Small intestine (tissue), 7 donors: Measurements from ENCODE around the gene CASP9. TPM values are rescaled to one million over a fixed set of nuclear protein-coding genes. Genes with fewer than 3 reads are reported as not detected.

Source experiments
- DNase-seq, 2 donors: peaks; one replicate each; pipeline versions ENCODE4 v3.0.0 to v3.0.0-alpha.2; 2013
- FAIRE-seq: peaks from 2 replicates; lab custom pipeline; 2012; peaks lifted over from hg19 to GRCh38; lab: Jason Lieb, UNC
- H3K27ac ChIP-seq, 3 donors: one replicate each; pipeline ENCODE4 v1.5.1; 2013; ENCODE audit warnings: low read length in 2 of 3, mild to moderate bottlenecking in 2 of 3, control low read depth in 1 of 3, inconsistent platforms in 1 of 3, low read depth in 1 of 3, moderate library complexity in 1 of 3
- H3K27me3 ChIP-seq, 3 donors: one replicate each; pipeline ENCODE4 v1.6.1; 2013; ENCODE audit warnings: low read length in 3 of 3, inconsistent platforms in 1 of 3; ENCODE audit not compliant: control insufficient read depth in 3 of 3, insufficient read depth in 3 of 3
- H3K36me3 ChIP-seq, 3 donors: one replicate each; pipeline ENCODE4 v1.6.1; 2013; ENCODE audit warnings: low read length in 3 of 3, inconsistent platforms in 1 of 3, low read depth in 1 of 3, mild to moderate bottlenecking in 1 of 3, moderate library complexity in 1 of 3; ENCODE audit not compliant: control insufficient read depth in 3 of 3, insufficient read depth in 2 of 3
- H3K4me1 ChIP-seq, 3 donors: one replicate each; pipeline ENCODE4 v1.6.1; 2013; ENCODE audit warnings: low read length in 2 of 3, inconsistent platforms in 1 of 3, low read depth in 1 of 3, mild to moderate bottlenecking in 1 of 3, moderate library complexity in 1 of 3; ENCODE audit not compliant: control insufficient read depth in 3 of 3, insufficient read depth in 2 of 3
- H3K4me3 ChIP-seq, 3 donors: one replicate each; pipeline ENCODE4 v1.5.1; 2013; ENCODE audit warnings: low read length in 3 of 3, control low read depth in 1 of 3, inconsistent platforms in 1 of 3, low read depth in 1 of 3, mild to moderate bottlenecking in 1 of 3, moderate library complexity in 1 of 3
- H3K9me3 ChIP-seq, 2 donors: one replicate each; pipeline ENCODE4 v1.6.1; 2013; ENCODE audit warnings: low read depth in 1 of 2, low read length in 1 of 2; ENCODE audit not compliant: control insufficient read depth in 2 of 2, insufficient read depth in 1 of 2
- WGBS, 3 donors: extraction: QIAGEN DNeasy Blood & Tissue Kit; methylation state at CpG; one replicate each; pipeline ENCODE4 v1.1.7; 2013; 5-methylcytosine and 5-hydroxymethylcytosine counted together
- polyA plus RNA-seq, 4 donors: library from polyadenylated mRNA; stranded (reverse) in 3 of 4; unstranded in 1 of 4; fragments of 200-250 nt in 3 of 4; fragments of 120-200 nt in 1 of 4; gene quantifications; one replicate each; pipeline versions ENCODE4 v1.2.1 to v1.2.3, GENCODE V29; 2013
- donor health status: healthy with polysubstance abuse.
- donor health status: control.
- donor health status: control.
- donor health status: Bipolar disorder and iron deficiency.
- donor health status: healthy.

CASP9 gene
- polyA plus RNA-seq, 4 donors, result 13.8 to 23.7 (median 16.1) TPM

- H3K4me3 ChIP-seq, result no peak overlapping the region
- no peak for DNase-seq
- peaks cover 0 to 9% of the 10 kb centered on the region in 2 donors for H3K9me3 ChIP-seq
- FAIRE-seq, result no peak
- no peaks in the 10 kb centered on the region for H3K27me3 ChIP-seq
- 16 to 60% (median 38%) methylated on average over 4 of the region's 4 CpGs for WGBS, 3 donors
- H3K4me1 ChIP-seq, result no peaks in the 10 kb centered on the region
- no peaks in the 10 kb centered on the region for H3K36me3 ChIP-seq
- H3K27ac ChIP-seq, result no peak overlapping the region
Measured at GRCh38 chr1:15446212-15446611, 77.8 kb downstream of the CASP9 start.

DNA sequence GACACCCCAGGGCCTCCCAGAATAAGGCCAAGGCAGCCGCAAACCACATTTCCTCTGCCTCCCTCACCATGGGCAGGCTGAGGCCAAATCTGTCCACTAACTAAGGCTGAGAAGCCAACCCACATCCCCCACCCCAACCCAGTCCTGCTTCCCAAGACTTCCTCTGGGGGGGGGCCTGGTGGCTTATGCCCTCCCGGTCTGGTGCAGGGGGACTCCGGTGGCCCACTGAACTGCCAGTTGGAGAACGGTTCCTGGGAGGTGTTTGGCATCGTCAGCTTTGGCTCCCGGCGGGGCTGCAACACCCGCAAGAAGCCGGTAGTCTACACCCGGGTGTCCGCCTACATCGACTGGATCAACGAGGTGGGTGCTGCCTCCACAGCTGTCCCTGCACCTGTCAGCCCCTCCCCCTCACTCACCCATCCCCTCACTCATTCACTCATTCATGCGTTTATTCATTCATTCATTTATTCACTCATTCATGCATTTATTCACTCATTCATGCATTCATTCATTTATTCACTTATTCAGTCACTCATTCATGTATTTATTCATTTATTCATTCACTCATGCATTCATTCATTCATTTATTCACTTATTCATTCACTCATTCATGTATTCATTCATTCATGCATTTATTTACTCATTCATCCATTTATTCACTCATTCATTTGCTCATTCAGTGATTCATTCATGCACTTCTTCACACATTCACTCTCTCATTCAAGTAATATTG, 78.5 kb downstream of the CASP9 start:
- Histone ChIP-seq H3K27me3 (no peaks in the 10 kb centered on the region), H3K4me1 (no peaks in the 10 kb centered on the region), H3K4me3 (no peak overlapping the region), H3K36me3 (no peaks in the 10 kb centered on the region), H3K27ac (no peak overlapping the region), H3K9me3 (peaks cover 0 to 3% of the 10 kb centered on the region in 2 donors)
- 63 to 80% (median 75%) methylated on average over 6 to 14 of the region's 14 CpGs for WGBS, 3 donors
- FAIRE-seq, result no peak
- DNase-seq, result no peak

GRCh38 chr1:15444468-15445389, 79.3 kb downstream of the CASP9 start:
- FAIRE-seq, result no peak
- no peaks in the 10 kb centered on the region for H3K27me3 ChIP-seq
- no peak overlapping the region for H3K27ac ChIP-seq
- H3K4me3 ChIP-seq, result no peak overlapping the region
- H3K4me1 ChIP-seq, result no peaks in the 10 kb centered on the region
- WGBS, 3 donors, result 78 to 82% (median 80%) methylated on average over 17 of the region's 17 CpGs
- no peaks in the 10 kb centered on the region for H3K9me3 ChIP-seq
- no peak for DNase-seq
- H3K36me3 ChIP-seq, result no peaks in the 10 kb centered on the region

DNA sequence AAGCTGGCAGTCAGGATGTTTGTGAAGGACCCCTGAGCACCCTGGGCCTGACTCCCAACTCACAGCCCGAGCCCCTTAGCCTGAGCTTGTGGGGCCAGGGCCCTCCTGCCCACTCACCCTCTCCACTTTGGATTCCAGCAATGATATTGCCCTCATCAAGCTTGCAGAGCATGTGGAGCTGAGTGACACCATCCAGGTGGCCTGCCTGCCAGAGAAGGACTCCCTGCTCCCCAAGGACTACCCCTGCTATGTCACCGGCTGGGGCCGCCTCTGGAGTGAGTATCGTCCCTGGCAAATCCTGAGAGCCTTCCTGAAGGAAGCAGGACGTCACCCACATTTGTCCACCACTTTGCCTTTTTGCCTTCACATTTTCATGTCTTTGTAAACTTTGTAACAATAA, 80.7 kb downstream of the CASP9 start:
- Histone ChIP-seq H3K4me3 (no peak overlapping the region), H3K9me3 (no peaks in the 10 kb centered on the region), H3K27ac (no peak overlapping the region), H3K36me3 (no peaks in the 10 kb centered on the region), H3K4me1 (no peaks in the 10 kb centered on the region), H3K27me3 (no peaks in the 10 kb centered on the region)
- DNase-seq (no peak), FAIRE-seq (no peak)
- WGBS, 3 donors, result 63 to 88% (median 77%) methylated on average over 5 of the region's 5 CpGs

DNA sequence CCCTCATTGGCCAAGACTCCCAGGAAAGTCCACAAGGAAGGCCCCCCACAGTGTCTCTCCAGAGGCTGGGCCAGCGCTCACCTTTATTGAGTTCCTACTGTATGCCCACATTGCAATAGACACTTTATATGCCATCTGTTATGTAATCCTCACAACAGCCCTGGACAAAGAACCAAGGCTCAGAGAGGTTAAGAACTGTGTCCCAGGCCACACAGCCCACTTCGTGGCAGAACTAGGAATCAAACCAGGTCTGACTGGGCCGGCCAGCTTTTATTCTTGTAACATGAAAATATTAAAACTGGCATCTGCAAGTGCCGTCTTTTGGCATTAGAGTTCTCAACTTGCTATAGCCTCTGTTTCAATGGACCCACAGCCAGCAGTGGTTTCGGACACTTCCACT, 81.3 kb downstream of the CASP9 start:
- no peaks in the 10 kb centered on the region for H3K36me3 ChIP-seq
- no peak overlapping the region for H3K4me3 ChIP-seq
- H3K4me1 ChIP-seq, result no peaks in the 10 kb centered on the region
- H3K27me3 ChIP-seq, result no peaks in the 10 kb centered on the region
- no peaks in the 10 kb centered on the region for H3K9me3 ChIP-seq
- FAIRE-seq (no peak), DNase-seq (no peak)
- WGBS, 3 donors, result 82 to 90% (median 82%) methylated on average over 5 of the region's 5 CpGs
- no peak overlapping the region for H3K27ac ChIP-seq

GRCh38 chr1:15442119-15442518, 81.9 kb downstream of the CASP9 start:
- no peaks in the 10 kb centered on the region for H3K36me3 ChIP-seq
- no peaks in the 10 kb centered on the region for H3K27me3 ChIP-seq
- 86 to 96% (median 92%) methylated on average over 8 of the region's 8 CpGs for WGBS, 3 donors
- no peak for DNase-seq
- H3K4me1 ChIP-seq, result no peaks in the 10 kb centered on the region
- FAIRE-seq, result no peak
- no peaks in the 10 kb centered on the region for H3K9me3 ChIP-seq
- no peak overlapping the region for H3K27ac ChIP-seq
- no peak overlapping the region for H3K4me3 ChIP-seq

Other genes with a start within 250 kb of the CASP9 start
- gene EFHD2, start 114.3 kb downstream of the CASP9 start, polyA plus RNA-seq, result 100 to 1,000 TPM in 3 of 4 donors, 10 to 100 TPM in 1; 61.1 to 149 (median 148) TPM
- 1 to 10 TPM in 2 of 4 donors, under 1 TPM in 2; 0.21 to 6.9 (median 2.0) TPM for gene CTRC, start 85.8 kb downstream of the CASP9 start, polyA plus RNA-seq
- gene CELA2A, start 67.5 kb downstream of the CASP9 start, polyA plus RNA-seq, result 1 to 10 TPM in 2 of 4 donors, not detected in 2; 1.1 to 1.6 TPM
- not detected for gene CELA2B, start 48.1 kb downstream of the CASP9 start, polyA plus RNA-seq
- gene DNAJC16, start 2.6 kb upstream of the CASP9 start, polyA plus RNA-seq, result 10 to 100 TPM in 1 of 4 donors, 1 to 10 TPM in 3; 1.6 to 34.0 (median 4.0) TPM
- 10 to 100 TPM; 18.9 to 66.5 (median 27.2) TPM for gene AGMAT, start 60.8 kb upstream of the CASP9 start, polyA plus RNA-seq
- 10 to 100 TPM in 2 of 4 donors, 1 to 10 TPM in 2; 4.3 to 34.7 (median 9.7) TPM for gene DDI2, start 93.2 kb upstream of the CASP9 start, polyA plus RNA-seq
- 10 to 100 TPM; 18.6 to 29.0 (median 23.8) TPM for gene PLEKHM2, start 160.1 kb upstream of the CASP9 start, polyA plus RNA-seq
- 10 to 100 TPM in 3 of 4 donors, 1 to 10 TPM in 1; 3.2 to 51.2 (median 24.8) TPM for gene SLC25A34, start 212.0 kb upstream of the CASP9 start, polyA plus RNA-seq
- 10 to 100 TPM; 25.3 to 61.3 (median 36.5) TPM for gene TMEM82, start 218.3 kb upstream of the CASP9 start, polyA plus RNA-seq
- 100 to 1,000 TPM in 3 of 4 donors, 10 to 100 TPM in 1; 76.2 to 371 (median 159) TPM for gene FBLIM1, start 234.6 kb upstream of the CASP9 start, polyA plus RNA-seq